Dermis blood vessel endothelial cell (primary cell): ENCODE data around the gene CR1L. TPM values are rescaled to one million over a fixed set of nuclear protein-coding genes. Genes with fewer than 3 reads are reported as not detected.
"Not testable (repeated sequence)": the region's sequence is repeated elsewhere in the genome, so short reads cannot be mapped to it uniquely, and the experiment has no call there.

ENCODE experiments used
- DNase-seq: peaks from one replicate; pipeline ENCODE4 v3.0.0; 2010
- total RNA-seq: library from RNA; depleted of rRNA; stranded (reverse); fragments of >200 nt; gene quantifications from 2 replicates; pipeline ENCODE4 v1.2.3, GENCODE V29; 2014

Gene CR1L
- total RNA-seq, 1 donor from 2014 or later, result not detected

DNA sequence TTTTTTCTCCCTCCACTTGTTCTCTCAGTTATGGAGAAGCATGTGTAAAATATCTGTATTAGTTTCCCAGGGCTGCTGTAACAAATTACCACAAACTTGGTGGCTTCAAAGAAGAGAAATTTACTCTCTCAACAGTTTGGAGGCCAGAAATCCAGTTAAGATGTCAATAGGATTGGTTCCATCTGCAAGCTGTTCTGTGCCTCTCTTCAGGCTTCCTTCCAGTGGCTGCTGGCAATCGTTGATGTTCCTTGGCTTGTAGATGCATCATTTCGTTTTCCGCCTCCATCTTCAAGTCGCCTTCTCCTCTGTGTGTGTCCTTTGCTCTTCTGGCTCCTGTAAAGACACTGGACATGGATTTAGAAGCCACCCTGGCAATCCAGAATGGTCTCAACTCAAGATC lies 45.6 kb downstream of the CR1L start:
- DNase-seq, result not testable (repeated sequence)

- DNase-seq, result no peak
Measured at GRCh38 chr1:207691010-207691409, 46.1 kb downstream of the CR1L start.

- no peak for DNase-seq
Measured at GRCh38 chr1:207691841-207692240, 46.9 kb downstream of the CR1L start.

DNA sequence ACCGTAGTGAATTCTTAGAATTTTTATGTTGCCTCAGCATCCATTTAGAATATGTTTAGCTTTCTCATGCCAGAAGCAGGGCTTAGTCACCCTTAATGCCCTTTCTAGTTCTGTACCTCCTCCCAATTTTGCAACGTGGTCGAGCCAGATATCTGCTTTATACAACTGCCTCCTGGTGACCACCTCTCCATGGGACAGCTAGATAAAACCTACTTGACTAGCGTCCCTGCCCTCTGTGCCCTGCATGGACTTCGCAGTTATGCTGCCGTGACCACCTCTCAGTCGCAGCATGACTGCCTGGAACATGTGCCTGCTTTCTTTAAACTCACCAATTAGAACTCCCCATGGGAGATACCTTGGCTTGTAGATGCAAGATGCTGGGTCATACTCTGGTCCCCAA lies 47.4 kb downstream of the CR1L start:
- not testable (repeated sequence) for DNase-seq

DNA sequence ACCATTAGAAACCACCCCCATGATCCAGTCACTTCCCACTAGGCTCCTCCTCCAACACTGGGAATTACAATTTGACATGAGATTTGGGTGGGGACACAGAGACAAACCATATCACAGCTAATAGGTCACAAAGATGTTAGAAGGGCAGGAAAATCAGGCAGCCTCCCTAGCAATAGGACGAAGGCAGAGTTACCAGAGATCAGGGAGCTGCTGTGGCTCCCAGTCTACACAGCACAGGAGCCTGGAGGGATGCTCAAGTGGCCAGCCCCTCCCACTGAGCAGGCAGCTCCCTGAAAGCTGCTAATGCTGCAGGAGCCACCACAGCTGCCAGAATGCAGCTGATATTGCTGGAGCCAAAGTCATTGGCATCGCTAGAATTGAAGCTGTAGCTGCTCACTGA lies 51.0 kb downstream of the CR1L start:
- no peak for DNase-seq

- DNase-seq, result peak; percentile 71
Measured at GRCh38 chr1:207698822-207699483, 54.0 kb downstream of the CR1L start.

GRCh38 chr1:207702317-207702716 lies 57.4 kb downstream of the CR1L start:
- DNase-seq, result no peak

GRCh38 chr1:207703712-207704111 lies 58.8 kb downstream of the CR1L start:
- no peak for DNase-seq

DNA sequence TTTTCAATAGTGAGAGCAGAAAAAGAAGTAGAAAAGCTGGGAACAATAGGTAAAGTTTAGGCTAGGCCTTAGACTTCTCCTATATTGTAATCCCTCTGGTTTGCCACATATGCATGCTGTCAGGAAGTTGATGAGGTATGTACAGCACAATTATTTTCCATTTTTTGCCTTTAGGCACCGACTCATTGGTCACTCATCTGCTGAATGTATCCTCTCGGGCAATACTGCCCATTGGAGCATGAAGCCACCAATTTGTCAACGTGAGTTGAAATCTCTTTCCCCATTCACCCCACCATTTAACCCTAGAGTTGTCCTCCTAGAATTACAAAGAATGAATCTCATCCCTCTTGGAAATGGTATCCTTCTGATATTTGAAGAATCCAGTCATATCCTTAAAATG lies 63.1 kb downstream of the CR1L start:
- not testable (repeated sequence) for DNase-seq

DNA sequence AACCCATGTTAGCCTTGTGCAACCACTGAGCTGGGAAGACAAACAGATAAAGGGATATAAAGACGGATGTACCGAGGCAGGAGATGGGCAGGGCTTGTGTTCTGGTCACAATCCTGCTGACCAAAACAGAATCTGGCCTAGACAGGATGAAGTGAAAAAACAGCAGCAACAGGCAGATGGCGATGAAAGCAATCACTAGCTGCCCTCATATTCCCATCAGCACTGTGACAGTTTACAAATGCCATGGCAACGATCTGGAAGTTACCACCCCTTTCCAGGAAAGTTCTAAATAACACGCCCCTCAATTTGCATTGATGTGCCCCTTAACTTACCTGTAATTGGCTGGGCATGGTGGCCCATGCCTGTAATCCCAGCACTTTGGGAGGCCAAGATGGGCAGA lies 66.4 kb downstream of the CR1L start:
- peak; percentile 20 for DNase-seq

DNA sequence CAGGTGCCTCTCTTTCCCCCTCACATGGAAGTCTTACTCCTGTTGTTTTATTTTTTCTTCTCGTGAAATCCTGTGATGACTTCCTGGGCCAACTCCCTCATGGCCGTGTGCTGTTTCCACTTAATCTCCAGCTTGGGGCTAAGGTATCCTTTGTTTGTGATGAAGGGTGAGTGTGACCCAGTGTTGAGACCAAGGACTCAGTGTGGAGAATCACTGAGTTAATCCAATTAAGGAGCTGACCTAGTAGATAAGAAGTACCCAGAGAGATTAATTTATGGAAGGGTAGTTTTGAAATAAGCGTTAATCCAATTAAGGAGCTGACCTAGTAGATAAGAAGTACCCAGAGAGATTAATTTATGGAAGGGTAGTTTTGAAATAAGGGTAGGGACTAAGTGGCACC lies 67.8 kb downstream of the CR1L start:
- not testable (repeated sequence) for DNase-seq

GRCh38 chr1:207713529-207713928 lies 68.6 kb downstream of the CR1L start:
- no peak for DNase-seq

DNA sequence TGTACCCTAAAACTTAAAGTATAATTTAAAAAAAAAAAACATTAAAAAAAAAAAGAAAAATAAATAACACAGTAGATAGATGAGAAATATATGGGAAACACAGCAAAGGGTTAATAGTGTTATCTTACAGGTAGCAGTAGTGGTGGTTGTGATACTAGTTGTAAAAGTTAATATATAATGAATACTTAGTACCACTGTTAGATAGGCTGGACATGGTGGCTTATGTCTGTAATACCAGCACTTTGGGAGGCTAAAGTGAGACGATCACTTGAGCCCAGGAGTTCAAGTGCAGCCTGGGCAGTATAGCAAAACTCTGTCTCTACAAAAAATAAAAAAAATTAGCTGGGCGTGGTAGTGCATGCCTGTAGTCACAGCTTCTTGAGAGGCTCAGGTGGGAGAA lies 74.3 kb downstream of the CR1L start:
- DNase-seq, result no peak

- not testable (repeated sequence) for DNase-seq
Measured at GRCh38 chr1:207728200-207728858, 83.4 kb downstream of the CR1L start.

DNA sequence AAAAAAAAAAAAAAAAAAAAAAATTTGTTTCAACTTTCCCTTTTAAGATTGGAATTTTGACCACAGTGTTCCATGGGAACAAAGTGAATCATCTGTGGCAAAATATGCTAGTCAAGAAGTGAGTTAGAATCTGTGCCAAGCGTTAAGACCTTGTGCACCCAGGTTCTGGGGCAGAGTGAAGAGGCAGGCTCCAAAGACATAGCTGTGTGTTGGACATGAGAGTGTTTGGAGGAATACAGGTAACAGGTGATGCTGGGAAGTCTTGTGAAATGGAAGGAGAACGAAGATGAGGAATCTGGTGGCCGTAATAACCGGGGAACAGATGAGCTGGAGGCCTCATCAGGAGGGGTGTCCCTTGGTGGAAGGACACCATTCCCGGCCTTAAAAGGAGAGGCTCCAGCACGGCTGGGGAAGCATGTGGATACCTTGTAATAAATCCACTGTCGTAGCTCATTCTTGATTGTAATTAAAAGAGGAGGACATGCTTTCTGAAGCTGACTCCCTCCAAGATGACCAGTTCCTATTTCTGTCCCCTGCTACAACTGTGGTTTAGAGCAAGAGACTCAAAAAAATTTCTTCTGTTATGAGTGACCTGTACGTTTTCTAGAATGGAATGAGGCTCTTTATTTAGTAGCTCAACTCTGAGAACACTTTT lies 92.7 kb downstream of the CR1L start:
- DNase-seq, result not testable (repeated sequence)

DNA sequence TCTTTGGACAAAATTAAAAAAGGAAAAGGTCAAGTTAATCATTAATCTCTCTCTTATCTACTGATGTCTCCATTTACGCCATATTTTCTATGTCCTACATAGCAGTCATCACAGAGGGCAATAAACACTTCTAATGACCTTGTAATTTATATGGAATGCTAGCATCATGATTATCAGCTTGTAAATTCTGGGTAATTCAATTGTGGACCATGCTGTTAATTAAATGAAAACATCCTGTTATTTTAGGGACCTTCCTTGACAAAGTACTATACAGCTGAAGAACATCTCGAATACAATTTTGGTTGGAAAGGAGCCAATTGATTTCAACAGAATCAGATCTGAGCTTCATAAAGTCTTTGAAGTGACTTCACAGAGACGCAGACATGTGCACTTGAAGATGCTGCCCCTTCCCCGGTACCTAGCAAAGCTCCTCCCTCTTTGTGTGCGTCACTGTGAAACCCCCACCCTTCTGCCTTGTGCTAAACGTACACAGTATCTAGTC lies 93.3 kb downstream of the CR1L start:
- not testable (repeated sequence) for DNase-seq

GRCh38 chr1:207740207-207740606 lies 95.3 kb downstream of the CR1L start:
- no peak for DNase-seq

- no peak for DNase-seq
Measured at GRCh38 chr1:207742850-207743555, 98.1 kb downstream of the CR1L start.

DNA sequence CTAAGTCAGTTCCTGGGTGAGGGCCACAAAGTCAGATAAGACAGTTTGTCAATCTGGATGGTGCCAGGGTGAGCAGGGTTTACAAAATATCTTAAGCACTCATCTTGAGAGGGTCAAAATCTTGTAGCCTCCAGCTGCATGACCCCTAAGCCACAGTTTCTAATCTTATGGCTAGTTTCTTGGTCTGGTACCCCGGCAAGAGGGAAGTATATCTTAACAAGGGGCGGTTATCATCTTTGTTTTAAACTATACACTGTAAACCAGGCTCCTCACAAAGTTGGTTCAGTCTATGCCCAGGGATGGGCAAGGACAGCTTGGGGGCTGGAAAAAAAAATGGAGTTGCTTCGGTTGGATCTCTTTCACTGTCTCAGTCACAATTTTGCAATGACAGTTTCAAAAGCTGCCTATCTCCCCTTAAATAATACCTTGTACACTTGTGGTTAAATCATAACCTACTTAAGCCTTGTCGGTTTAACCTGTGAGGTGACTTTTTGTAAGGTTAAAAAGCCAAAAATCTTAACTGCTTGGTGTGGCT lies 99.1 kb downstream of the CR1L start:
- DNase-seq, result no peak

DNA sequence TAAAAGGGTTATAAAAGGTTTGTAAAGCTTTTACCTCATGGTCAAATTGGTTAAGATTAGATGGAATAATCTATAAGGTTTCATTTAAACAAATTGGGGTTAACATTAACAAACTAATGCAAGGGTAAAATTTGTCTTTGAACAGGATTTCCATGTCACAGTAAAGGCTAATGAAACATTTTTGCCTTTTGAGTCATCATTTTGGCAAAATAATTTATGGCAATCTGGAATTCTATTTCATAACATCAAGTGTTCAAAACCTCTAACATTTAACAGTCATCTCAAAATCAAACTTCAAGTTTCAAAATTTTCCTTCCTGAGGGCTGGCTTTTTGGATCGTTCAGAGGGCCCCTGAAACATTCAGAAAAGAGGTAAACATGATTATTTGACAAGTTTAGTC lies 100.4 kb downstream of the CR1L start:
- DNase-seq, result no peak

- DNase-seq, result no peak
Measured at GRCh38 chr1:207745839-207746767, 101.2 kb downstream of the CR1L start.
